Measurements from ENCODE around the gene MYOZ1.
"Not testable (repeated sequence)": the region's sequence is repeated elsewhere in the genome, so short reads cannot be mapped to it uniquely, and the experiment has no call there.

MYOZ1 gene

DNA sequence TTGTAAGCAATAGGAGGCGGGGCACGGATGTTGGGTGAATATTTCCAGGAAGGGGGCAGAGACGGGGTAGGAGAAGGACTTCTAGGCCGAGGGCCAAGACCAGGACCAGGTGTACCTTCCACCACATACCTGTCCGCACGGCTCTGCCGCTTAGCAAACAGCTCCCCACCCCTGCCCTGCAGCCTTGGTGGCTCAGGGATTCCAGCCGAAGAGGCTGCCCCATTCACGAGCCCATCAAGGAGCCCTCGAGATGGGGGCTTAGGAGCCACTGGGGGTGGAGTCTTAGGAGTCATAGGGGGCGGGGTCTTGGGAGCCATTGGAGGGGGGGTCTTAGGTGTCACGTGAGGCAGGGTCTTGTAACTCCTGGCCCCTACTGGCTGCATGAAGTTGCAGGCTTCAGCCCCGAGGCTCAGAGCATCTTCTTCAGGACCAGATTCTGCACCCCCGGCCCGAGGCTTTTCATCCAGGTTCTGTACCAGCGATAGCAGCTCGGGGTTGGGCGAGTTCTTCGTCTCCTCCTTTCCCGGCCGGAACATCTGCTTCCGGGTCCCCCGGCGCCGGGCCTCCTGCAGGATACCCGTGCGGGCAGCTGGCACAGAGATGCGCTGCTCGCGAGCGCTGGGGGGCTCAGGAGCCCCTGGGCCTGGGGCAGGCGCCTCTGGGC is 6.1 kb upstream of the MYOZ1 start:
- DNase-seq = no peak

DNA sequence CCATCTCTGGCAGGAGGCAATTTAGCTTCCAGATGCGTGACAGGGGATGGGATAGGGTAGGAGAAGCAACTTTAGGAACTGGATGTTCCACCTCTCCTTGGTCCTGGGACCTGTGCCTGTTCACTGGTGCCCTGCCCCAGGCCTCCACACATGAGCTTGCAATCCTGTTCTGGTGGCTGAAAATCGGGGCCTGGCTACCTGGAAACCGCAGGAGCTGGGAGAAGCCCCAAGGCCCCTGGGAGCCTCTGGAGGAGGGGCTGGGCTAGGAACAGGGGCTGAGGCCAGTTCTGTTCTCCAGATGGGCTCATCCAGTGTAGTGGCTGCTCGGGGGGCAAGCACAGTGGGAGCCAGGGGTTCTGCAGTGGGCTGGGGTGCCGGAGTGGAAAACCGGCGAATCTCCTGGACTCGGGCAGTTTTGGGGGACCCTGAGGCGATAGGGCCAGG is 5.3 kb upstream of the MYOZ1 start:
- DNase-seq = no peak

DNA sequence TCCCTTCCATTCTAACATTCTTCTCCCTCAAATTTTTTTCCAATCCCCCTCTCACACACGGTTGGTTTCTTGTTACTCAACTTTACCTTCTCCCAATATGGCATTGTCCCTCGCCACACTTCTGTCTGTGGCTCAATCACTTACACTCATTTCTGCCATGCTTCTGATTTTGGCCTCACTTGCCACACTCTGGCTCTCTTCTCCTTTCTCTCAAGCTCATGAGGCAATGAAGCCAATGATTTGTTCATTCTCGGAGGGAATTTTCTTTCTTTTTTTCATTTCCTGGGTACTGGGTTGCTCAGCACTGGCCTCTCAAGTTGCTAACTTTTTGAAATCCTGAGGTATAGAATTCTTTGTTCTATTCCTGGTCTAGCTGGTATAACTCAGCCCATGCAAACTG is 4.0 kb upstream of the MYOZ1 start:
- DNase-seq = peak; percentile 78 to 81

DNA sequence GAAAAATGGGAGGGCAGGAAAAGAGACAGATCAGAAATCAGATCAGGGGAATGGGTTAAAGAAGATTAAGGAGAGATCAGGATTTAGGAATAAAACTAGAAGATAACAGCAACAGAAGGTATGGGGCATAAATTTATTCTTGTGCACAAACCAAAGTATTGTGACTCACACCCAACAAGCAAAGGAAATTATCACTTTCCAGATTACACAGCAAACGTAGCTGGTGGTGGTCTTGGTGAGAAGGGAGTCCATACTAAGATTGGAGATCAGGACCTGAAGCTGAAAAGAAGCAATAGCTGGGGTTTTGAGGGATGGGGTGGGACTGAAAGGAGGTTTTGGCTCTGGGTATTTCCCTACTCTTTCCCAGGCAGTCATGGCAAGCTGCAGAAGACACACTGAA is 3.5 kb upstream of the MYOZ1 start:
- no peak for DNase-seq

DNA sequence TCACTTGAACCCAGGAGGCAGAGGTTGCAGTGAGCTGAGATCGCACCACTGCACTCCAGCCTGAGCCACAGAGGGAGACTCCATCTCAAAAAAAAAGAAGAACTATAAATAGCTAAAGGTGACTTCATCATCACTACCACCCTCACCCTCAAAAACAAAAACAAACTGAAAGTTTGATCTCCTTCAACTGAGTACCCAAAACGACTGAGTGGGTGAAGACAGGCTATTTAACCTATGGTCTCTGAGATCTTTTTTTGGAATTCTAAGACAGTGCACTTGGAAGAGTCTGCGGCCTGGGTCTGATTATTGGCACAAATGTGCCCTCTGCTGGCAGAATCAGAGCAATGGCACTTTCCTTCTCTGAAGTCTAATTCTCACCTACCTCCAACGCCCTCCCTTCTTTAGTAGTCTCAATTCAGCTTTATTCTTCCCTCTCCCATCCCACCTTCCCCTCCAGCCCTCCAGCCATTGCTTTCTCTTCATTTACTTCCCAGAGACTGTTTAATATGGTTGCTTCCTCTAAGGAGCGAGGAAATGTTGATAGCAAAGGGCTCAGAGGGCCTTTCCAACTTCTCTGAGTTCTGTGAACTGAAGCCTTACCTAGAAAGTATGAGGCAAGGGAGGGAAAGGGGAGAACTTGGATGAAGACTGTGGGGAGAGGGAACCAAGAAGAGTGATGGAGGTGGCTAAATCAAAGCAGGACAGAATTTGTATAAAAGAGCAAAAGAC is 2.9 kb upstream of the MYOZ1 start:
- DNase-seq = peak; percentile 49 to 66

DNA sequence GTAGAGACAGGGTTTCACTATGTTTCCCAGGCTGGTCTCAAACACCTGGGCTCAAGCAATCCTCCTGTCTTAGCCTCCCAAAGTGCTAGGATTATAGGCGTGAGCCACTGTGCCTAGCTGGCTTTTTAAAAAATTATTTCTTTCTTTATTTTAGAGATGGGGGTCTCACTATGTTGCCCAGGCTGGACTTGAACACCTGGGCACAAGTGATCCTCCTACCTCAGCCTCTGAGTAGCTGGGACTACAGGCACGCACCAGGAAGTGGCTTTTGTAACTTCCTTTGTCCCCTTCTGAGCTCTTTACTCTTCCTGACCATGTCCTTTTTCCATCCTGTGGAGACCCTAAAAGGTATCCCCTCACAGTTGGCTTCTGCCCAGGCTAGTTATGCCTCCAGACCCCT is 2.1 kb upstream of the MYOZ1 start:
- no peak for DNase-seq

DNA sequence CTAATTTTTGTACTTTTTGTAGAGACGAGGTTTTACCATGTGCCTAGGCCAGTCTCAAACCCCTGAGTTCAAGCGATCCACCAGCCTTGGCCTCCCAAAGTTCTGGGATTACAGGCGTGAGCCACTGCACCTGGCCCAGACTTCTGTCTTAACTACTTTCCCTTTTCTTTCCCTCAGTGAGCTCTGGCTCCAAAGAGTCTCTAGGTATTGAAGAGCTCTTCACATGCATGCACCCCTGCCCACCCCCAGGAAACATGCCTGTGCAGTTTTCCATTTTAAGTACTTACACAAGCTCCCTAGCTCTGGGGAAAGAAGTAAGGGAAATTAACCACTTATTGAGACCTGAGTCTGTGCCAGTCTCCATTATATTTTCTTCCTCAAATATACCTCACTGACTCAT is 2.0 kb downstream of the MYOZ1 start:
- DNase-seq = no peak

DNA sequence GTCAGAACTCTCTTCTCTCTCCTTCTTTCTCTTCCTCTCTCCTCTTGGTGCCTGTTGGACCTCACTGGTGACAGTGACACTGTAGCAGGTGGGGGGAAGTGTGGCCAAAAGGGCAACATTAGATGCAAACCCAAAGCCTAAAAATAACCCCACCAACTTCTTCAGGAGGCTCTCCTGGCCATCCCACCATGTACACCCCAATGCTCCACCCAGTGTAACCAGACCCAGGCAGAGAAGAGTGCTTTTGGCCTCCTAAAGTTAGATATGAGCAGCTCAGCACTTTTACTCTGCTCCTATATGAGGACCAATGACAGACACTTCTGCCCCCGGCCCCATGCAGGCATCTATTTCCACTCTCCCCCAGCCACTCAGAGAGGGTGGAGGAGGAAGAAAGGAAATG is 5.5 kb downstream of the MYOZ1 start:
- no peak for DNase-seq

DNA sequence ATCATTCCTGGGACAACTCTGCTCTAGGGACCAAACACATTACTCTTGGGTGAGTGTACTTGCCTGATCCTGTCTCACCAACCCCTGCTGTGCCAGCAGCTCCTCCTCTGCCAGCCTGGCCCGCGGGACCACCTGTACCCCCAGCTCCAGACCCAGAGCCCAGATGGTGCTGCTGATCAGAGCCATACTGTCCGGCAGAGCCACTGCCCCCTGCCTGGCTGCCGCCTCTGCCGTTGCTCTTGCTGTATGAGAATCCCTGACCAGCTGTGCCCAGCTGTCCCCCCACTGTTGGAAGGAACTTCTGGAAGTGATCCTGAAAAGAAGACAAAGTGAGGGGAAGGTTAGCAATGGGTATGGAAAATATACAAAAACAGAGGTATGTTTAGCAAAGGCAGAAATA is 6.9 kb downstream of the MYOZ1 start:
- DNase-seq = no peak

DNA sequence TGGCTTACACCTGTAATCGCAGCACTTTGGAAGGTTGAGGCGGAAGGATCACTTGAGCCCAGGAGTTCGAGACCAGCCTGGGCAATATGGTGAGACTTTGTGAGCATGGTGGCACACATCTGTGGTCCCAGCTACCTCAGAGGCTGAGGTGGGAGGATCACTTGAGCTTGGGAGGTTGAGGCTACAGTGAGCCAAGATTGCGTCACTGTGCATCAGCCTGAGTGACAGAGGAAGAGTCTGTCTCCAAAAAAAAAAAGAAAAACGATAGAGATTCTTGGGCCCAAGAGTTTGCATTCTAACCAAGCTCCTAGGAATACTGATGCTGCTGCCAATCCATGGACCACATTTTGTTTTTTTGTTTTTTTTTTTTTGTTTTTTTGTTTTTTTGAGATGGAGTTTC is 12.1 kb downstream of the MYOZ1 start:
- no peak for DNase-seq

DNA sequence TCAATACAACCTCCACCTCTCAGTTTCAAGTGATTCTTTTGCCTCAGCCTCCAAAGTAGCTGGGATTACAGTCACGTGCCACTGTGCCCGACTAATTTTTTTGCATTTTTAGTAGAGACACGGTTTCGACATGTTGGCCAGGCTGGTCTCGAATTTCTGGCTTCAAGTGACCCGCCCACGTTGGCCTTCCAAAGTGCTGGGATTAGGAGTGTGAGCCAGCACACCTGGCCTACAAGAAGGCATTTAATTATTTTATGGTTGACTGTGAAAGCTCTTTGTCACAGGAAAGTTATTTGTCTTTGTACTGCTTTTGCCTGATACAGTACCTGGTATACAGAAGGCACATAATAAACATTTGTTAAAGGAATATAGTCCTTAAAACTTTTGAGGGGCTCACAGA is 12.9 kb downstream of the MYOZ1 start:
- no peak for DNase-seq

DNA sequence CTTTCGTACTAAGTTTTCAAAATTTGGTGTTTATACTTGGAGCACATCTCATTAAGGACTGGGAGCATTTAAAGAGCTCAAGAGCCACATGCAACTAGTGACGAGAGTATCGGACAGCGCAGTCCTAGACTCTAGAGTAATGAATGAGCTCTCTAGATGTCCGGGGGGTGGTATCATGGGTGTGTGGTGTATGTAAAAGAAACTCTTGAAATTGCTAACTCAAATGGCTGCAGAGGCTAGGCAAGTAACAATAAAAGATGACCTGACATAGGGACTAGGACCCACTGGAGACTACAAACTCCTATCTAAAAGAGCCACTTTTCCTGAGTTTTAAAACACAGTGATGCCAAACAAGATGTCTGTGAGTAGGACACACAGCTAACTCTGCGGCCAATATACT is 14.0 kb downstream of the MYOZ1 start:
- no peak for DNase-seq

DNA sequence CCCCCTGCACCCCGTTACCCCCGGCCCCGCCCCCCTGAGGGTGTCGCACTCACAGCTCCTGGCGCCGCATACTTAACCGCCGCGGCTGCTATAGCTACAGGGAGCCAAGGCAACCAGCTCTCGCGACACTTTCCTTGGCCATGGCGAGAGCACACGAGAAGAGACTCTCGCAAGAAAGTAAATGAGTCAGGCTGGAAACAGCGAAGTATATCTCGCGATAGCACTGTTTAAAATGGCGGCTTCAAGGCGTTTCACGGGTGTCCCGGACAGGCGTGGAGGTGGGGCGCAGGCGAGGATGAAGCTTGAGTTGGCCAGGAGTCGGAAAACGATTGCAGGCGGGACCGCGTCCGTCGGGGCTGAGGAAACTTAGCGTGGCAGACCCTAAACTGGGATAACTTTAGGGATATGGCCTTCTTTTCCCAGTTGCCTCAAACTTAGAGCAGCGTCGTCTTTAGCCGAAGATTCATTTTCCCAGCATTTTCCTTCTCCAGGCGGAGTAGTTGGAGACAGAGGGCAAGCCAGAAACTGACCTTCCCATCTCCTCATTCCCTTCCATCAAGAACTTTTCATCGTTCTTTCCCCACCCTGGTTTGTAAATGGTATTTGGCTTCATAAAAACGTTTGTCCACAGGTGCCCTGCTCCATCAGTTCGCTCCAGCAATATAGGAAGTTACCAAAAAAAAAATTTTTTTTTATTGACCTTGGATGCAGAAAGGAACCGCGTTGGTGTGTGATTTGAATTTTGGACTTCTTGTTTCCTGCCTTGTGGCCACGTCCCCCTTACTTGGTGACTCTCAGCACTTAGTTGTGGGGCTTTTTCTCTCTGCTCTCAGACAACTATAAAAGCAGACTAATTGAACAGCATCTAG is 15.2 kb downstream of the MYOZ1 start:
- DNase-seq = peak; percentile 96 to 99

DNA sequence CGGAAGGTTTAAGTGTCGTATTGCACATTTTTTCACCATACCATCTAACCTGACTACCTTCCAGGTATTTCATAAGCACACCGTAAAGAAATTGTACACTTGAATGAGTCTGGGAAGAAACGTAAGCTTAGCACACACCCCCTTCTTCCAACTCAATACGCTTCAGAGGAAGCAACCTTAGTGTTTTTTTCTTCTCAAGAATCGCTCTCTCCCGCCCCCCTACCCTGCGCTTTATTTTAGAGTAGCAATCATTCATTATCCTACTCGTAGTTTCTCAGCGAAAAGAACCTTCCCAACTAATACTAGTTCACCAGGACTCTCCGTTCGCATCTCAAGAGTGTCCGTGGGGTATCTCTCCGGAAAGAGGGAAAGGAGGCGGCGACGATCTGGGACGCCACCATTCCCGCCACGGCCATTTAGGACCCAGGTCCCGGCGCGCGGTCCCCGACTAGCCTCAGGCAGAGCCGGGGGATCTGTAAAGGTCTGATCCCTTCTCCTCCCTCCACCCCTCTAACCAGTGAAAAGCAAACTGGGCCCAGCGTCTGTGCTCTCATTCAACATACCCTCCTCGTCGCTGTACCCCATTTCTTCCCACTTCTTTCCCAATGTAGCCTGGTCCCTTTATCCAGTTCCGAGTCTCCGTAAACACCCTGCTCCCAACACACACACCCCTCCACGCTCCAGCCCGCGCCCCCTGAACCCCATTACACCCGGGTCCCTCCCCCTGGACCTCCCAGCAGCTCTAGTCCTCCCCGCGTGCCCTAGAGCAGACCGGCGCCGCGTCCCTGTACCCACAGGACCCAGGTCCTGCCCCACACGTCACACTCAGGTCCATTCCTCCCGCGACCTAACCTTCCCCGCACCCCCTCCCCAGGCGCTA is 16.0 kb downstream of the MYOZ1 start:
- DNase-seq = peak; percentile 13 to 14

DNA sequence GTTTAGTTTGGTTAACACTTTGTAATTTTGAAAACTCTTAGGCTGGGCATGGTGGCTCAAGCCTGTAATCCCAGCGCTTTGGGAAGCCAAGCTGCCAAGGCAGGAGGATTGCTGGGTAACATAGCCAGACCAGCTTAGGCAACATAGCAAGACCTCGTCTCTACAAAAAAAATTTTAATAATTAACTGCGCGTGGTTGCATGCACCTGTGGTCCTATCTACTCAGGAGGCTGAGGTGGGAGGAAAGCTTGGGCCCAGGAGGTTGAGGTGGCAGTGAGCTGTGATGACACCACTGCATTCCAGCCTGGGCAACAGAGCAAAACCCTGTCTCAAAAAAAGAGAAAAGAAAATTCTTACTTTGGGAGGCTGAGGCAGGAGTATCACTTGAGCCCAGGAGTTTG is 18.2 kb downstream of the MYOZ1 start:
- no peak for DNase-seq

DNA sequence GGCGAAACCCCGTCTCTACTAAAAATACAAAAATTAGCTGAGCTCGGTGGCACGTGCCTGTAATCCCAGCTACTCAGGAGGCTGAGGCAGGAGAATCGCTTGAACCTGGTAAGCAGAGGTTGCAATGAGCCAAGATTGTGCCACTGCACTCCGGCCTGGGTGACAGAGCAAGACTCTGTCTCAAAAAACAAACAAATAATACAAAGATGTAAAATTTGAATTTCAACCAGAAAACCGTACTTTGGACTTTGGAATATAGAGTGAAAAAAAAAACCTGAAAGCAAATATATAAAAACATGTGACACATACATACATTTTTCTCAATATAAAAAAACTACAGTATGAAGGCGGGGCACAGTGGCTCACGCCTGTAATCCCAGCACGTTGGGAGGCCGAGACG is 20.3 kb downstream of the MYOZ1 start:
- not testable (repeated sequence) for DNase-seq

DNA sequence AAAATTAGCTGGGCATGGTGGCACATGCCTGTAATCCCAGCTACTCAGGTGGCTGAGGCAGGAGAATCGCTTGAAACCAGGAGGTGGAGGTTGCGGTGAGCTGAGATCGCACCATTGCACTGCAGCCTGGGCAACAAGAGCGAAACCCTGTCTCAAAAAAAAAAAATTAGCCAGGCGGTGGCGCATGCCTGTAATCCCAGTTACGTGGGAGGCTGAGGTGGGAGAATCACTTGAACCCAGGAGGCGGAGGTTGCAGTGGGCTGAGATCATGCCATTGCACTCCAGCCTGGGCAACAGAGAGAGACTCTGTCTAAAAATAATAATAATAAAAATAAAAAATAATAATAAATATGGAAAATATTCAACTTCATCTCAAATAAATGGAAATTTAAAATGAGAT is 24.1 kb downstream of the MYOZ1 start:
- not testable (repeated sequence) for DNase-seq

DNA sequence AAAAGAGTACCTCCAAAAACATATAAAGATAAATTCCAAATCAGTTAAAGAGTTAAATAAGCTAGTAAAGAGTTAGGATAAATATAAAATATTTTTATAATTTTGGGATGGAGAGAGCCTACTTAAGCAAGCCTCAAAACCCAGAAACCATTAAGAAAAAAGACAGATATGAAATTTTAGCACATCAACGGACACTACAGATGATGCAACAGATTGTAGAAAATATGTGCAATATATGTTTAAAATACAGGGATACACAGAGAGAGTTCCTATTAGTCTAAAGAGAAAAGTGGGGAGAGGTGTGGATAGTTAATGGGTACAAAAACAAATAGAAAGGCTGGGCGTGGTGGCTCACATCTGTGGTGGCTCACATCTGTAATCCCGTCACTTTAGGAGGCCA is 26.6 kb downstream of the MYOZ1 start:
- DNase-seq = no peak

DNA sequence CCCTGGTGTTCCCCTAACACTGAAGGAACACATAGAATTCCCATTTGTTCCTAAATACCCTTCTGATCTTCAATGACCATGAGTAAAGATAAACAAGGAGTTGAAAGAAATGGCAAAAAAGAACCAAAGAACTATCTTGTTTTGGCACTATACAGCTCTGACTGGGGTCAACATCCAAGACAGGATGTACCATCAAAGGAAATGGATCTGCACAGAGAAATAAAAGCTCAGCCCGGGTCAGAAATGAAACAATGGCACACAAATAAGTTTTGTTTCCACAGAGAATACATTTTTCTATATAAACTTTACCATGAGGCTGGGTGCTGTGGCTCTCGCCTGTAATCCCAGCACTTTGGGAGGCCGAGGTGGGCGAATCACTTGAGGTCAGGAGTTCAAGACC is 32.2 kb downstream of the MYOZ1 start:
- no peak for DNase-seq

DNA sequence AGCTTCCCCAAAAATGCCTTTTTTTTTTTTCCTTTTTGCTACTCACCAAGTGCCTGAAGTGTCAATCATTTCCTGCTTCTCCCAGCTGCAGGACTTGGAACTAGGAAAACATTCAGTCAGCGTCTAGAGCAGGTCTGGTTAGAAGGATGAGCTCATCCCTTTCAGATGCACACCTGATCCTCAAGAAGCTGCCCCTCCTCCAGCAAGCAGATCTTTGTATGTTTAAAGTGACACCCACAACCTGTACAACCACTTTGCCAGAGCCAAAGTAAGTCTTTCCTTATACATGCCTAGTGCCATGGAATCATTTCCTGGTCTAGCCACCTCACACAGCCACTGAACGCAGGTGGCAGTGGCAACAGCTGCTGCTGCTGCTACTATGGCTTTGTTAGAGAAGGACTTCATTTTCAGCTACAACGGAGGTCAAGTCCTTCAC is 39.8 kb downstream of the MYOZ1 start:
- DNase-seq = no peak

DNA sequence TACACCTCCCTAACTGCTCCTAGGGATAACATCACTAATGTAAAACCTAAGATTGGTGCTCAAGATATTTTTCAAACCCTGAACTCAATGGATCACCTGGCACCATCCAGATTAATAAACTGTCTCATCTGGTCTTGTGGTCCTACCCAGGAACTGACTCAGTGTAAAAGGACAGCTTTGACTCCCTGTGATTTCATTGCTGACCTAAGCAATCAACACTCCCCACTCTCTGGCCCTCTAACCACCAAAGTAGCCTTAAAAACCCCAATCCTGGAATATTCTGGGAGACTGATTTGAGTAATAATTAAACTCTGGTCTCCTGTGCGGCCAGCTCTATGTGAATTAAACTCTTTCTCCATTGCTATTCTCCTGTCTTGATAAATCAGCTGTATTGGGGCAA is 43.9 kb downstream of the MYOZ1 start:
- no peak for DNase-seq

DNA sequence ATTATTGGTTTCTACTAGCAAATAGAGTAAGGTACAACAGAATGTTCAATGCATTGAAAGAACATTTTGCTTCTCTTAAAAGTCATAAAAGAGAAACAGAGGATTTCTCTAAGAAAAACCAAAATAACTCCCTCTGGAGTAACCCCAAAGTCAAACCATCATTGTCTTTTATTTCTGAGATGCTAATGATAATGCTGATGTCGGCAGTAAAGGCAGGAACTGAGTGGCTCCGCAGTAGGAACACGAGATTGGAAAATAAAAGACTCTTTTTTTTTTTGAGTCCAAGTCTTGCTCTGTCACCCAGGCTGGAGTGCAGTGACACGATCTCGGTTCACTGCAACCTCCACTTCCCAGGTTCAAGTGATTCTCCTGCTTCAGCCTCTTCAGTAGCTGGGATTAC is 47.5 kb downstream of the MYOZ1 start:
- DNase-seq = no peak

DNA sequence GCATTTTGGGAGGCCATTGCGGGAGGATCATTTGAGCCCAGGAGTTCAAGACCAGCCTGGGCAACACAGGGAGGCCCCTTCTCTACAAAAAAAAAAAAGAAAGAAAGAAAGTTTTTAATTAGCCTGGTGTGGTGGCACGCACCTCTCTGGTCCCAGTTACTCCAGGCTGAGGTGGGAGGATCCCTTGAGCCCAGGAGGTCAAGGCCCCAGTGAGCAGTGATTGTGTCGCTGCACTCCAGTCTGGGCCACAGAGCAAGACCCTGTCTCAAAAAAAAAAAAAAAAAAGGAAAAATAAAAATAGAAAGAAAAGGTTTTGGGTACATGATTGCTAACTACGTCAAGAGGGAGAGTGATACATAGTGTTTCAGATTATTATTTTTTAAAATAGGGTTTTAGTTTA is 48.2 kb downstream of the MYOZ1 start:
- DNase-seq = no peak
